Sigmoid colon (tissue), 7 donors: ENCODE data around the gene ATP23. TPM values are rescaled to one million over a fixed set of nuclear protein-coding genes. Genes with fewer than 3 reads are reported as not detected.

Experiments
- DNase-seq: peaks from one replicate; pipeline ENCODE4 v3.0.0-alpha.2; 2019
- H3K27ac ChIP-seq, 4 donors: fragments of 200-600 bp; sonication (generic); one replicate each; pipeline ENCODE4 v1.5.1; 2016 to 2019; ENCODE audit warnings: mild to moderate bottlenecking in 1 of 4
- H3K27me3 ChIP-seq, 3 donors: fragments of 200-600 bp; sonication (generic); one replicate each; pipeline ENCODE4 v1.5.1; 2019; ENCODE audit warnings: mild to moderate bottlenecking in 1 of 3
- H3K36me3 ChIP-seq, 4 donors: fragments of 200-600 bp; sonication (generic); one replicate each; pipeline ENCODE4 v1.5.1; 2016 to 2019
- H3K4me1 ChIP-seq, 4 donors: fragments of 200-600 bp; sonication (generic); one replicate each; pipeline ENCODE4 v1.5.1; 2017 to 2019
- H3K4me3 ChIP-seq, 4 donors: fragments of 200-600 bp; sonication (generic); one replicate each; pipeline ENCODE4 v1.5.1; 2017 to 2019; ENCODE audit warnings: mild to moderate bottlenecking in 2 of 4, moderate library complexity in 1 of 4
- H3K9me3 ChIP-seq, 4 donors: fragments of 200-600 bp in 3 of 4; sonication (generic) in 3 of 4; one replicate each; pipeline versions ENCODE4 v1.5.1 to v1.6.1; 2013 to 2019
- CTCF ChIP-seq, 4 experiments: fragments of 450-650 bp in 3 of 4; fragments of 200-600 bp in 1 of 4; IDR thresholded peaks; one replicate each; pipeline ENCODE4 v1.5.1; 2016 to 2019; ENCODE audit warnings: antibody characterized with exemption in 4 of 4, mild to moderate bottlenecking in 3 of 4, moderate library complexity in 2 of 4
- EP300 ChIP-seq, 4 donors: sonication (generic); formaldehyde crosslinking; IDR thresholded peaks; one replicate each; pipeline ENCODE4 v1.6.1; 2017; ENCODE audit warnings: antibody characterized with exemption in 4 of 4
- POLR2A ChIP-seq, 2 donors: fragments of 450-650 bp; IDR thresholded peaks; one replicate each; pipeline ENCODE4 v1.6.1; 2016; ENCODE audit warnings: antibody characterized with exemption in 2 of 2, mild to moderate bottlenecking in 2 of 2, moderate library complexity in 2 of 2
- POLR2AphosphoS5 ChIP-seq, 4 donors: sonication (generic); formaldehyde crosslinking; IDR thresholded peaks; one replicate each; pipeline ENCODE4 v1.6.1; 2017; ENCODE audit warnings: antibody characterized with exemption in 4 of 4
- WGBS, 2 donors: extraction: QIAGEN DNeasy Blood & Tissue Kit; methylation state at CpG; one replicate each; pipeline ENCODE4 v1.1.7; 2013; 5-methylcytosine and 5-hydroxymethylcytosine counted together
- intact Hi-C: fragments of 100-400 bp; cut with DNase I; formaldehyde crosslinking; loops from one replicate; pipeline ENCODE4 v1.15.1; 2023
- polyA plus RNA-seq, 3 donors: library from polyadenylated mRNA; stranded (reverse); fragments of 200-250 nt; gene quantifications; one replicate each; pipeline ENCODE4 v1.2.3, GENCODE V29; 2013
- total RNA-seq, 4 donors: library from RNA; depleted of rRNA; stranded (reverse); fragments of >200 nt; gene quantifications; one replicate each; pipeline ENCODE4 v1.1.0, GENCODE V29; 2016
- donor health status: healthy with polysubstance abuse.
- donor health status: Bipolar disorder and iron deficiency.
- donor health status: healthy.

Gene ATP23
- total and polyA plus RNA-seq, 7 donors = 5.3 to 43.5 (median 14.8) TPM

GRCh38 chr12:57904848-57905811, 36.2 kb upstream of the ATP23 start:
- Histone ChIP-seq H3K4me3 (peak overlapping the region in 2 of 4 donors; percentile 18 to 28), H3K36me3 (no peaks in the 10 kb centered on the region), H3K27me3 (no peaks in the 10 kb centered on the region), H3K27ac (peak overlapping the region in 2 of 4 donors; percentile 23 to 58), H3K9me3 (no peaks in the 10 kb centered on the region), H3K4me1 (peaks cover 0 to 5% (median 0%) of the 10 kb centered on the region in 4 donors)
- intact Hi-C loops = loop anchor here (1.0 kb wide), 3 partner anchors 74 to 123 kb away; partner anchors contain the start of gene TSFM
- peak; percentile 94 for DNase-seq
- 36 to 40% methylated on average over 26 of the region's 26 CpGs for WGBS, 2 donors
- TF ChIP-seq EP300 (IDR thresholded peaks at IDR 0.05) = no peak
- TF ChIP-seq CTCF (IDR thresholded peaks at IDR 0.05) = peak; percentile 100
- TF ChIP-seq POLR2A (IDR thresholded peaks at IDR 0.05) = no peak
- peak in 3 of 4 donors; percentile 46 to 59 (median 49) for TF ChIP-seq POLR2AphosphoS5 (IDR thresholded peaks at IDR 0.05)

GRCh38 chr12:57905812-57906475, 35.4 kb upstream of the ATP23 start:
- Histone ChIP-seq H3K9me3 (no peaks in the 10 kb centered on the region), H3K4me1 (peaks cover 0 to 5% (median 0%) of the 10 kb centered on the region in 4 donors), H3K4me3 (no peak overlapping the region), H3K27ac (no peak overlapping the region), H3K36me3 (no peaks in the 10 kb centered on the region), H3K27me3 (no peaks in the 10 kb centered on the region)
- WGBS, 2 donors = 23 to 65% methylated on average over 7 of the region's 7 CpGs
- intact Hi-C loops = loop anchor here (1.0 kb wide), 3 partner anchors 75 to 124 kb away; partner anchors contain the start of gene TSFM
- no peak for DNase-seq
- TF ChIP-seq POLR2AphosphoS5 (IDR thresholded peaks at IDR 0.05) (no peak), CTCF (IDR thresholded peaks at IDR 0.05) (no peak), EP300 (IDR thresholded peaks at IDR 0.05) (no peak), POLR2A (IDR thresholded peaks at IDR 0.05) (no peak)

- 76 to 78% methylated on average over 4 of the region's 4 CpGs for WGBS, 2 donors
- intact Hi-C loops = no loop called here
These were observed 34.5 kb upstream of the ATP23 start for GRCh38 chr12:57906821-57907220.

GRCh38 chr12:57907281-57907680, 34.1 kb upstream of the ATP23 start:
- Histone ChIP-seq H3K4me1 (peaks cover 0 to 5% (median 0%) of the 10 kb centered on the region in 4 donors), H3K27ac (no peak overlapping the region), H3K4me3 (no peak overlapping the region), H3K9me3 (no peaks in the 10 kb centered on the region), H3K27me3 (no peaks in the 10 kb centered on the region), H3K36me3 (no peaks in the 10 kb centered on the region)
- WGBS, 2 donors = 64 to 86% methylated on average over 3 of the region's 3 CpGs
- intact Hi-C loops = no loop called here
- TF ChIP-seq EP300 (IDR thresholded peaks at IDR 0.05) (no peak), CTCF (IDR thresholded peaks at IDR 0.05) (no peak), POLR2AphosphoS5 (IDR thresholded peaks at IDR 0.05) (no peak), POLR2A (IDR thresholded peaks at IDR 0.05) (no peak)
- no peak for DNase-seq

More at GRCh38 chr12:57906821-57907220, 34.5 kb upstream of the ATP23 start:
- Histone ChIP-seq H3K36me3 (no peaks in the 10 kb centered on the region), H3K9me3 (no peaks in the 10 kb centered on the region), H3K4me3 (no peak overlapping the region), H3K4me1 (peaks cover 0 to 5% (median 0%) of the 10 kb centered on the region in 4 donors), H3K27ac (no peak overlapping the region), H3K27me3 (no peaks in the 10 kb centered on the region)
- no peak for DNase-seq
- TF ChIP-seq CTCF (IDR thresholded peaks at IDR 0.05) = no peak
- TF ChIP-seq POLR2AphosphoS5 (IDR thresholded peaks at IDR 0.05) = no peak
- TF ChIP-seq EP300 (IDR thresholded peaks at IDR 0.05) = no peak
- TF ChIP-seq POLR2A (IDR thresholded peaks at IDR 0.05) = no peak
